ENCODE measurements around the gene ENTPD8. TPM values are rescaled to one million over a fixed set of nuclear protein-coding genes. Genes with fewer than 3 reads are reported as not detected.

Gene ENTPD8
- total and polyA plus RNA-seq, 2 donors (not counting 3 experiments of a cell fraction or from before 2014, with no cell fraction given) = 0.44 to 0.51 TPM

GRCh38 chr9:137411260-137411644 is 29.9 kb downstream of the ENTPD8 start:
- Histone ChIP-seq H3K4me1 (ENCODE audit: control insufficient read depth, extremely low read depth, insufficient read depth, low read length) (peaks cover 33% of the 10 kb centered on the region), H4K20me1 (replicated peaks; ENCODE audit: control insufficient read depth, extremely low read depth, insufficient read depth, low read length) (no peaks in the 10 kb centered on the region), H3K79me2 (ENCODE audit: control insufficient read depth, insufficient read depth, low read length) (peaks cover 16% of the 10 kb centered on the region), H3K36me3 (ENCODE audit: control insufficient read depth in 2 of 2, extremely low read depth in 1 of 2, insufficient read depth in 2 of 2, low read length in 2 of 2) (no peaks in the 10 kb centered on the region), H3K9me1 (replicated peaks; ENCODE audit: control insufficient read depth, extremely low read depth, insufficient read depth, low read length) (no peaks in the 10 kb centered on the region), H3K9ac (replicated peaks; ENCODE audit: extremely low read depth, insufficient read depth, low read length) (peak overlapping the region; percentile 45), H2AFZ (ENCODE audit: low read depth, low read length) (no peak overlapping the region), H3K4me2 (ENCODE audit: insufficient read depth, low read length) (peak overlapping the region; percentile 23), H3K27me3 (ENCODE audit: control insufficient read depth in 2 of 2, insufficient read depth in 2 of 2, low read length in 2 of 2) (no peaks in the 10 kb centered on the region), H3K9me3 (replicated peaks; ENCODE audit: control insufficient read depth, insufficient read depth, low read length) (no peaks in the 10 kb centered on the region), H3K4me3 (replicated peaks in 1 of 3; ENCODE audit: insufficient read depth in 1 of 3, low read depth in 1 of 3, low read length in 3 of 3) (no peak overlapping the region), H3K27ac (ENCODE audit: insufficient read depth, low read depth, low read length) (peak overlapping the region; percentile 75)
- TF ChIP-seq JUN (IDR thresholded peaks at IDR 0.05; ENCODE audit: borderline replicate concordance, insufficient read depth, insufficient read length, low read depth) (no peak), GATA2 (IDR thresholded peaks at IDR 0.05; ENCODE audit: insufficient read depth, insufficient read length, low read depth, low read length) (no peak), CTCF (IDR thresholded peaks at IDR 0.05; ENCODE audit: extremely low read depth in 1 of 2, insufficient read depth in 1 of 2, low read depth in 1 of 2, low read length in 2 of 2) (no peak), FOS (IDR thresholded peaks at IDR 0.05; ENCODE audit: borderline replicate concordance, insufficient read depth, low read length) (no peak), MYC (IDR thresholded peaks at IDR 0.05; ENCODE audit: low read depth, low read length) (no peak), POLR2AphosphoS5 (IDR thresholded peaks at IDR 0.05; ENCODE audit: insufficient read depth, low read depth, low read length) (no peak), POLR2A (IDR thresholded peaks at IDR 0.05; ENCODE audit: low read depth, low read length) (peak; percentile 42)
- intact Hi-C loops (cut with micrococcal nuclease) = no loop called here
- DNase-seq (ENCODE audit: low read depth, low spot score) (no peak), FAIRE-seq (no peak)
- ChIA-PET CTCF (interaction anchor here (4.6 kb wide), 1 partner anchor 109 kb away, joined by 36 read pairs; the partner anchor contains the start of gene NRARP), POLR2A (no interaction called here)
- no TSS peak for BruUV-seq (replicated peaks)
- dilution Hi-C loops (cut with MboI; ENCODE audit: extremely low pct_ligation_motif_present, low sequenced_read_pairs) = no loop called here

All from endothelial cell of umbilical vein (primary cell).